HFFc6 (cell line): ENCODE data around the gene LPAR4. TPM values are rescaled to one million over a fixed set of nuclear protein-coding genes. Genes with fewer than 3 reads are reported as not detected.
A peak's percentile ranks its signal among the peaks of the same experiment; 100 is the strongest.

ENCODE experiments used
- DNase-seq: peaks from one replicate; pipeline ENCODE4 v3.0.0-alpha.2; 2018
- H3K27ac Mint-ChIP-seq: 2 replicates; pipeline ENCODE4 v1.8.0; 2020; ENCODE audit warnings: mild to moderate bottlenecking, mixed read lengths
- H3K27me3 Mint-ChIP-seq: 2 replicates; pipeline ENCODE4 v1.8.0; 2021; ENCODE audit warnings: mild to moderate bottlenecking, moderate library complexity, mixed read lengths; ENCODE audit not compliant: insufficient read depth
- H3K36me3 Mint-ChIP-seq: 2 replicates; pipeline ENCODE4 v1.8.0; 2021; ENCODE audit warnings: low read depth, mixed read lengths
- H3K4me1 Mint-ChIP-seq: 2 replicates; pipeline ENCODE4 v1.8.0; 2020; ENCODE audit warnings: low read depth, mixed read lengths
- H3K4me3 Mint-ChIP-seq: 2 replicates; pipeline ENCODE4 v1.8.0; 2020; ENCODE audit warnings: mild to moderate bottlenecking, moderate library complexity, mixed read lengths
- H3K9me3 Mint-ChIP-seq: 2 replicates; pipeline ENCODE4 v1.8.0; 2020; ENCODE audit warnings: mild to moderate bottlenecking, mixed read lengths
- total RNA-seq, 6 experiments: library from RNA; stranded (reverse); fragmentation: NEBNext Ultra II Directional; extraction: Animal tissue kit (Norgen Biotek cat#: 25700); gene quantifications; 2 replicates in 1 of 6; 3 replicates in 5 of 6; pipeline ENCODE4 v1.2.3, GENCODE V29; 2021
- TF ChIP-seq, protein P1 (sequence below): fragments of 200-600 bp; sonication (generic); IDR thresholded peaks from 2 replicates; pipeline ENCODE4 v1.5.0; 2021; ENCODE audit warnings: antibody characterized with exemption, mild to moderate bottlenecking

The LPAR4 gene
- total RNA-seq, 6 experiments from 2014 or later, result not detected

GRCh38 chrX:78712336-78712735, 35.2 kb upstream of the LPAR4 start:
- Mint-ChIP-seq H3K27me3 (peaks cover 1% of the 10 kb centered on the region; the same call in 1 of the 2 replicates), H3K36me3 (no peaks in the 10 kb centered on the region), H3K4me3 (no peak overlapping the region), H3K27ac (no peak overlapping the region), H3K4me1 (no peaks in the 10 kb centered on the region; the same call in 1 of the 2 replicates), H3K9me3 (no peaks in the 10 kb centered on the region)
- TF ChIP-seq, protein P1, sequence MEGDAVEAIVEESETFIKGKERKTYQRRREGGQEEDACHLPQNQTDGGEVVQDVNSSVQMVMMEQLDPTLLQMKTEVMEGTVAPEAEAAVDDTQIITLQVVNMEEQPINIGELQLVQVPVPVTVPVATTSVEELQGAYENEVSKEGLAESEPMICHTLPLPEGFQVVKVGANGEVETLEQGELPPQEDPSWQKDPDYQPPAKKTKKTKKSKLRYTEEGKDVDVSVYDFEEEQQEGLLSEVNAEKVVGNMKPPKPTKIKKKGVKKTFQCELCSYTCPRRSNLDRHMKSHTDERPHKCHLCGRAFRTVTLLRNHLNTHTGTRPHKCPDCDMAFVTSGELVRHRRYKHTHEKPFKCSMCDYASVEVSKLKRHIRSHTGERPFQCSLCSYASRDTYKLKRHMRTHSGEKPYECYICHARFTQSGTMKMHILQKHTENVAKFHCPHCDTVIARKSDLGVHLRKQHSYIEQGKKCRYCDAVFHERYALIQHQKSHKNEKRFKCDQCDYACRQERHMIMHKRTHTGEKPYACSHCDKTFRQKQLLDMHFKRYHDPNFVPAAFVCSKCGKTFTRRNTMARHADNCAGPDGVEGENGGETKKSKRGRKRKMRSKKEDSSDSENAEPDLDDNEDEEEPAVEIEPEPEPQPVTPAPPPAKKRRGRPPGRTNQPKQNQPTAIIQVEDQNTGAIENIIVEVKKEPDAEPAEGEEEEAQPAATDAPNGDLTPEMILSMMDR, result no peak
- DNase-seq, result peak; percentile 3

DNA sequence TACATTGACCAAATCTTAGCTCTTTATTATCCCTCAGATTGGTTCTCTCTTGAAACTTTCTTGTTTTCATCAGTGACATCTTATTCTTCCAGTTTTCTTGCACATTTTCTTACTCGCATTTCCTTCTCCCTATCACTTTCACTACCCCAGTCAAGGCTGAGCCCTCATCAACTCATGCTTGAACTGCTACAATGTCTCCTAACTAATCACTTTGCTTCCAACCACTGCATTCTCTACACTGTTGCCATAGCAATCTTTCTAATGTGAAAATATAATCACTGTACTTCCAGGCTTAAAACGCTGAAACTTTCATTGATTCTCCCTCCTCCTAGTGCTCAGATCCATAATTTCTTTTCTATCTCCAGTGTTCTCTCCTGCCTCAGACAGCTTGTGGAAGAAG, 22.2 kb upstream of the LPAR4 start:
- Mint-ChIP-seq H3K36me3 (no peaks in the 10 kb centered on the region), H3K27ac (no peak overlapping the region)

DNA sequence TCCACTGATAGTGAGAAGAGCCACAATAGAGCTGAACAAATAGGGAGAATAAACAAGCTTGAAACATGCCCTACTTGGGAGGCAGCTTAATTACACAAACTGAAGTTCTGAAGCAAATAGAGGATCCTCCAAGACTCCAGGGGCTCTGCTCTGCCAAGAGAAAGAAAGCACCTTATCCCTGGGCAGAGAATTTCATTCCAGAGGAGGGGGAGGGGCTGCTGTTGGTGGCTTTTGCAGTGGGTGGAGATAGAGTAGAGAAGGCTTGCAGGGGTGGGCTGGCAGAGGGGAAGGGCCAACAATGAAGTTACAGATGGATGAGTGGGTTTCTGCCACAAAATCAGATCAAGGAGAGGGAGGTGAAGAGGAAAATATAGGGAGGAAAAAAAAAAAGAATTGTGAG, 1.0 kb upstream of the LPAR4 start:
- no peak for DNase-seq
- Mint-ChIP-seq H3K27me3 (no peaks in the 10 kb centered on the region; the same call in 1 of the 2 replicates), H3K36me3 (no peaks in the 10 kb centered on the region), H3K27ac (no peak overlapping the region), H3K9me3 (no peaks in the 10 kb centered on the region), H3K4me1 (no peaks in the 10 kb centered on the region), H3K4me3 (no peak overlapping the region)
- TF ChIP-seq, protein P1, result no peak

More for the DNA sequence above, 22.2 kb upstream of the LPAR4 start:
- TF ChIP-seq, protein P1, result no peak
- peaks cover 2% of the 10 kb centered on the region; the same call in 1 of the 2 replicates for H3K27me3 Mint-ChIP-seq
- no peaks in the 10 kb centered on the region for H3K4me1 Mint-ChIP-seq
- H3K9me3 Mint-ChIP-seq, result no peaks in the 10 kb centered on the region
- no peak for DNase-seq
- no peak overlapping the region for H3K4me3 Mint-ChIP-seq

DNA sequence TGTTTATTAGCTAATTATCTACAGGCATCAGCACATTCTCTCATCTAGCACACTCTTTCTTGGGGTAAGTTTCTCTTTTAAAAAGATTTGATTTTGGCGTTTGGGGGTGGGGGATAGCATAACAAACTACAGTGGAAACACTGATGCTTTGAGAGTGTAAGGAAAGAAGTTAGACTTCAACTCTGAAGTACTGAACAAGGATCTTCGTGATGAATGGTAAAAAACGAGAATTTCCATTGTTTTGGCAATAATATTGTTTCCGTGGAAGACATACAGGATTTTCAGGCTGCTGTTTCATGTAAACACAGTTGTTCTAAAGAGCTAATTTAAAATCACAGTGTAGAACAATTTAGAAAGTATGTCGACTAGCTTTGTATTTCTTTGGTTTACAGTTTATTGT, 451 bp downstream of the LPAR4 start:
- H3K27me3 Mint-ChIP-seq, result no peaks in the 10 kb centered on the region; the same call in 1 of the 2 replicates
- H3K27ac Mint-ChIP-seq, result no peak overlapping the region
- DNase-seq, result no peak
- TF ChIP-seq, protein P1, result no peak
- H3K4me1 Mint-ChIP-seq, result no peaks in the 10 kb centered on the region
- H3K9me3 Mint-ChIP-seq, result no peaks in the 10 kb centered on the region
- H3K4me3 Mint-ChIP-seq, result peak overlapping the region; percentile 82
- no peaks in the 10 kb centered on the region for H3K36me3 Mint-ChIP-seq

GRCh38 chrX:78748846-78749245, 1.3 kb downstream of the LPAR4 start:
- TF ChIP-seq, protein P1, result no peak
- DNase-seq, result no peak
- no peaks in the 10 kb centered on the region; the same call in 1 of the 2 replicates for H3K27me3 Mint-ChIP-seq
- H3K4me3 Mint-ChIP-seq, result no peak overlapping the region
- H3K36me3 Mint-ChIP-seq, result no peaks in the 10 kb centered on the region
- no peaks in the 10 kb centered on the region for H3K9me3 Mint-ChIP-seq
- H3K4me1 Mint-ChIP-seq, result no peaks in the 10 kb centered on the region
- H3K27ac Mint-ChIP-seq, result no peak overlapping the region

- no peak overlapping the region for H3K4me3 Mint-ChIP-seq
- no peaks in the 10 kb centered on the region for H3K9me3 Mint-ChIP-seq
- no peaks in the 10 kb centered on the region for H3K36me3 Mint-ChIP-seq
- H3K4me1 Mint-ChIP-seq, result no peaks in the 10 kb centered on the region
- H3K27me3 Mint-ChIP-seq, result no peaks in the 10 kb centered on the region
- TF ChIP-seq, protein P1, result no peak
- DNase-seq, result no peak
- H3K27ac Mint-ChIP-seq, result no peak overlapping the region
These were observed 6.1 kb downstream of the LPAR4 start for GRCh38 chrX:78753571-78753970.
